CD4-positive, alpha-beta T cell treated with Interleukin-12 subunit alpha and Interleukin-12 subunit beta, for 1 hour (primary cell): ENCODE measurements around the gene NBL1.

Experiments
- DNase-seq: peaks from one replicate; pipeline ENCODE4 v3.0.0-alpha.2; 2020

Gene NBL1

GRCh38 chr1:19670787-19671186 is 26.7 kb downstream of the NBL1 start:
- no peak for DNase-seq

- DNase-seq = no peak
These were observed 28.1 kb downstream of the NBL1 start for GRCh38 chr1:19672237-19672636.

GRCh38 chr1:19675797-19676196 is 31.7 kb downstream of the NBL1 start:
- DNase-seq = no peak

GRCh38 chr1:19676438-19676922 is 32.4 kb downstream of the NBL1 start:
- DNase-seq = no peak

GRCh38 chr1:19678493-19678892 is 34.4 kb downstream of the NBL1 start:
- no peak for DNase-seq

GRCh38 chr1:19678931-19679453 is 34.9 kb downstream of the NBL1 start:
- no peak for DNase-seq

- no peak for DNase-seq
These were observed 35.6 kb downstream of the NBL1 start for GRCh38 chr1:19679691-19680090.

GRCh38 chr1:19680644-19681043 is 36.5 kb downstream of the NBL1 start:
- DNase-seq = no peak

- DNase-seq = no peak
These were observed 38.1 kb downstream of the NBL1 start for GRCh38 chr1:19682257-19682656.

GRCh38 chr1:19682901-19683300 is 38.8 kb downstream of the NBL1 start:
- DNase-seq = no peak

GRCh38 chr1:19683351-19683750 is 39.2 kb downstream of the NBL1 start:
- no peak for DNase-seq

GRCh38 chr1:19684677-19685076 is 40.6 kb downstream of the NBL1 start:
- DNase-seq = no peak

- DNase-seq = no peak
These were observed 41.9 kb downstream of the NBL1 start for GRCh38 chr1:19685994-19686393.

- no peak for DNase-seq
These were observed 43.3 kb downstream of the NBL1 start for GRCh38 chr1:19687414-19687813.

- peak; percentile 64 for DNase-seq
These were observed 44.1 kb downstream of the NBL1 start for GRCh38 chr1:19688041-19688842.

- DNase-seq = no peak
These were observed 45.1 kb downstream of the NBL1 start for GRCh38 chr1:19689085-19689757.

GRCh38 chr1:19689856-19690255 is 45.7 kb downstream of the NBL1 start:
- DNase-seq = no peak

- no peak for DNase-seq
These were observed 46.2 kb downstream of the NBL1 start for GRCh38 chr1:19690342-19690741.

GRCh38 chr1:19694298-19694697 is 50.2 kb downstream of the NBL1 start:
- DNase-seq = no peak

GRCh38 chr1:19695772-19696171 is 51.7 kb downstream of the NBL1 start:
- no peak for DNase-seq

- DNase-seq = no peak
These were observed 52.7 kb downstream of the NBL1 start for GRCh38 chr1:19696820-19697219.

- no peak for DNase-seq
These were observed 54.1 kb downstream of the NBL1 start for GRCh38 chr1:19698181-19698580.

GRCh38 chr1:19700079-19700777 is 56.1 kb downstream of the NBL1 start:
- DNase-seq = no peak

- no peak for DNase-seq
These were observed 59.2 kb downstream of the NBL1 start for GRCh38 chr1:19703280-19703679.
